Right lobe of liver (tissue), 4 donors: ENCODE results near the gene AKAP10.

Source experiments
- CTCF ChIP-seq, 4 donors: fragments of 200-600 bp in 3 of 4; fragments of 450-650 bp in 1 of 4; IDR thresholded peaks; one replicate each; pipeline versions ENCODE4 v1.5.1 to v1.8.0; 2016 to 2022; ENCODE audit warnings: antibody characterized with exemption in 4 of 4, mild to moderate bottlenecking in 2 of 4
- POLR2A ChIP-seq: fragments of 450-650 bp; IDR thresholded peaks from one replicate; pipeline ENCODE4 v1.6.1; 2017; ENCODE audit warnings: antibody characterized with exemption, mild to moderate bottlenecking
- donor health status: DM: no; HTN: no; CAD: no.
- donor health status: DM: no; HTN: no; CAD: no.
- donor health status: DM: no; HTN: yes; CAD: no.

- TF ChIP-seq CTCF (IDR thresholded peaks at IDR 0.05) (no peak), POLR2A (no peak)
Measured at GRCh38 chr17:19938736-19939135, 38.9 kb downstream of the AKAP10 start.
